AG04449 (cell line): ENCODE results near the gene TFAP2B.

Source experiments
- CTCF ChIA-PET: fragments of 350-600 bp; formaldehyde crosslinking; extraction: SDS; loops from one replicate; lab custom pipeline; 2021; ENCODE audit warnings: antibody characterized with exemption; lab: Yijun Ruan, JAX
- POLR2A ChIA-PET: fragments of 400-600, 350-600 bp; formaldehyde crosslinking; extraction: SDS; loops from one replicate; lab custom pipeline; 2020; ENCODE audit warnings: antibody characterized with exemption, inconsistent platforms; lab: Yijun Ruan, JAX
- DNase-seq: peaks from one replicate; pipeline ENCODE4 v3.0.0-alpha.2; 2010; ENCODE audit warnings: low read depth, low spot score
- H3K4me3 ChIP-seq: 2 replicates; pipeline ENCODE4 v1.5.1; 2011; ENCODE audit warnings: low read depth, mild to moderate bottlenecking, control low read depth, low read length
- TF ChIP-seq, protein P1 (sequence below): IDR thresholded peaks from one replicate; pipeline ENCODE4 v1.5.1; 2011; ENCODE audit warnings: mild to moderate bottlenecking, moderate library complexity, low read length, control low read depth, inconsistent platforms; ENCODE audit not compliant: insufficient read depth; ENCODE audit errors: missing control alignments

TFAP2B gene

DNA sequence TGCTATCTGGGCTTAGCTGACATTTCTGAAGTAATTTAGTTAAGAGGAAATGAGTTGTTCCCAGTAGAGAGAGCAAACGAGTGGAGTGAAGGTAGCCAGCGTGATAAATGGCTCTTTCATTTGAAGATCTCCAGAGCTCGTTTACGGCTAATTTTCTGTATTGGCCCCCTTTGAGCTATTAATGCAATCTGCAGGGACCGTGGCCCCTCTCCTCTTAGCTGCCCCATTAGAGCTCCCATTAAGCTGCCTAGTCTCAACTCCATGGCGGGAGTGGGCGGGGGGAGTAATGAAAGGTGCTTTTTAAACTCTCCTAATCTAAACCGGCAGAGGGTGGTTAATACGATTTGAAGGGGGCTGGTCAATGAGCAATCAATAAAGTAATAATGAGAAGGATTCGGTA, 12.5 kb downstream of the TFAP2B start:
- POLR2A ChIA-PET: no interaction called here
- no peak for DNase-seq
- no peak overlapping the region for H3K4me3 ChIP-seq
- TF ChIP-seq, protein P1, sequence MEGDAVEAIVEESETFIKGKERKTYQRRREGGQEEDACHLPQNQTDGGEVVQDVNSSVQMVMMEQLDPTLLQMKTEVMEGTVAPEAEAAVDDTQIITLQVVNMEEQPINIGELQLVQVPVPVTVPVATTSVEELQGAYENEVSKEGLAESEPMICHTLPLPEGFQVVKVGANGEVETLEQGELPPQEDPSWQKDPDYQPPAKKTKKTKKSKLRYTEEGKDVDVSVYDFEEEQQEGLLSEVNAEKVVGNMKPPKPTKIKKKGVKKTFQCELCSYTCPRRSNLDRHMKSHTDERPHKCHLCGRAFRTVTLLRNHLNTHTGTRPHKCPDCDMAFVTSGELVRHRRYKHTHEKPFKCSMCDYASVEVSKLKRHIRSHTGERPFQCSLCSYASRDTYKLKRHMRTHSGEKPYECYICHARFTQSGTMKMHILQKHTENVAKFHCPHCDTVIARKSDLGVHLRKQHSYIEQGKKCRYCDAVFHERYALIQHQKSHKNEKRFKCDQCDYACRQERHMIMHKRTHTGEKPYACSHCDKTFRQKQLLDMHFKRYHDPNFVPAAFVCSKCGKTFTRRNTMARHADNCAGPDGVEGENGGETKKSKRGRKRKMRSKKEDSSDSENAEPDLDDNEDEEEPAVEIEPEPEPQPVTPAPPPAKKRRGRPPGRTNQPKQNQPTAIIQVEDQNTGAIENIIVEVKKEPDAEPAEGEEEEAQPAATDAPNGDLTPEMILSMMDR: no peak
- CTCF ChIA-PET: no interaction called here

DNA sequence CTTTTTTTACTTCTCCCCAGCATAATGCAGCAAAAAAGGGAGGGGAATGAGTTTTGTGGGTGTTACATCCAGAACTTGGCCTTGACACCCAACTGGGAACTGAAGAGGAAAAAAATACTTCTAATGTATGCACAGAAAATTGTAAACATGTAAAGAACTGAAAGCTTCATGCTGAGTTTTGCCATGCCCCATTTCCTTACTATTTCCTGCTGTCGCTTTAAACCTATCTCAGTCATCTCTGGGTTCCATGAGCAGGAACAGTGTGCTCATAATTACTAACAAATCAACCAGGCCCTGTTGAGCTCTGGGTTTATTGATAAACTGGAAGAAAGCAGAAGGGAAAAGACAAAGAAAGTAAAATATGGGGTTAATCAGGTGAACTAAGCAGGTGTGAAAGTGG, 14.2 kb downstream of the TFAP2B start:
- CTCF ChIA-PET: no interaction called here

DNA sequence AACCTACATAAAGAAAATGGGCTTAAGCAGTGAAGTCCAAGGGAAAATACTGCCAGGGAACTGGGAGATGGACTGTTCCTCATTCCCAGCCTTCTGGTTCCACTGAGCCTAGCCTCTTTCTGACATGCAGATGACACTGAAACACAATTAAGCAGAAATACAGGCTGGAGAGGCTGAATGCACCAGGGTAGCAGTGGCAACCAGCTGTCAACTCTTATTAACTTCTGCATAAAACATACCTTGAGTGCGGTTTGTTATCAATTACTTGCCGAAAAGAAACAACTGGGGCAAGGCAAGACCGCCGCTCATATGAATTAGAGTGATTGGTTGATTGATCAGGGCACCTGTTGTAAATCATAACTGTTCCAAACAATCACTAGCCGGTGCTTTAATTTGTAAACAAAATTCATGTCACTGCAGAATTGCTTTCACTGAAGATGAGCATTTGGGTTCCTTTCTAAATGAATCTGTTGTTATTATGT, 16.3 kb downstream of the TFAP2B start:
- H3K4me3 ChIP-seq: no peak overlapping the region
- CTCF ChIA-PET: no interaction called here
- TF ChIP-seq, protein P1: no peak
- no peak for DNase-seq
- POLR2A ChIA-PET: no interaction called here

More for the DNA sequence above, 14.2 kb downstream of the TFAP2B start:
- TF ChIP-seq, protein P1: no peak
- POLR2A ChIA-PET: no interaction called here
- no peak overlapping the region for H3K4me3 ChIP-seq
- no peak for DNase-seq

DNA sequence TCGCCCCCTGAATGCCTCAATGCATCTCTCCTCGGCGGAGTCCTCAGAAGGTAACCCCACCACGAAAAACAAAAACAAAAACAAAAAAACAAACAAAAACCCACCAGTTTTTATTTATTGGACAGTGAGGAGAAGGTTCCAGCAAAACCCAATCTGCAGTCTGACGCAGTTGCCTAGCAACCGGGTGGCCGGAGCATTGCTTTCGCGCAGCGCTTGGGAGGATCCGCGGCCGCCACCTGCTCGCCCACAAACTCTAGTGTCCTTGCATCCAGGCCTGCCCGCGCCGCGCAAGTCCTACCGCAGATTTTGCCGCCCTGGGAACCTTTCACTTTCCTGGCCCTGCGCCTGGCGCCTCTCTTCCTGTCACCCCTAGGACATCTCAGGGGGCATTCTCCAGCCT, 17.6 kb downstream of the TFAP2B start:
- TF ChIP-seq, protein P1: no peak
- no peak for DNase-seq
- no peak overlapping the region for H3K4me3 ChIP-seq
- ChIA-PET POLR2A (no interaction called here), CTCF (no interaction called here)

DNA sequence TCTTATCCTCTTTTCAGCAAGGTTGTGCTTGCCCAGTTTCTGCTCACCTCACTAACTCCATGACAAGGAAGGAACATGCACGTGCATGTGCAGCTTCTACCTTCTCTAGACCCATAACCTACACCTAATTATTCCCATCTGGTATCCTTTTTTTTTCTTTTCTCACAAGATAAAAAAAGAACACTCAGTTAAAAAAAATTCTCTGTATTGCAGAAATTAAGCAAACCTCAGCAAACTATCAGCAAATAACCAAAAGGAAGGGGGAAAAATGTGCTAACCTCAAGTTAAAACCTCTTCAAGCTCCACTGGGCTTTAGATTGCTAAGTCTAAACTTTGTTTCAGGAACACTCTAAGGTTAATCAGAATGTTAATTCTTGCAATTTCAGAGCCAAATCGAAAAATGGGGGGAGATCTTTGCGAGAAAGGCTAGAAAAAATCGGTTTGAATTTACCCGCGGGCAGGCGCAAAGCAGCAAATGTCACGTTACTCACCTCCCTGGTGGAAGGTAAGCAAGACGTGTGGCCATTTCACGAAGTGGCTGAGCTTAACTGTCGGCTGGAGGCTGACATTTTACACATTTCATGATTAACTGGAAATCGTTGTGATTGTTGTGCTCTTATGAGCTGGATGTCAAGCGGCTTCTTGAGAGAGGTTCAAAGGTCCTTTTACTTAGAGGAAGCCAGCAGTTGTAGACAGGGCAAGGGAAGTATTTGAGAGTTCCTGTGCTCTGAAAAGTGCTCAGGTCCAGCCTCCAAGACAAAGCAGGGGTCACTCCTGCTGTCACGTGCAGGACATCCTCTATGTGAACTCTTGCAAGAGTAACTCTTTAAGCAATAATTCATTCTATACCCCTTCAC, 19.1 kb downstream of the TFAP2B start:
- no peak overlapping the region for H3K4me3 ChIP-seq
- TF ChIP-seq, protein P1: no peak

DNA sequence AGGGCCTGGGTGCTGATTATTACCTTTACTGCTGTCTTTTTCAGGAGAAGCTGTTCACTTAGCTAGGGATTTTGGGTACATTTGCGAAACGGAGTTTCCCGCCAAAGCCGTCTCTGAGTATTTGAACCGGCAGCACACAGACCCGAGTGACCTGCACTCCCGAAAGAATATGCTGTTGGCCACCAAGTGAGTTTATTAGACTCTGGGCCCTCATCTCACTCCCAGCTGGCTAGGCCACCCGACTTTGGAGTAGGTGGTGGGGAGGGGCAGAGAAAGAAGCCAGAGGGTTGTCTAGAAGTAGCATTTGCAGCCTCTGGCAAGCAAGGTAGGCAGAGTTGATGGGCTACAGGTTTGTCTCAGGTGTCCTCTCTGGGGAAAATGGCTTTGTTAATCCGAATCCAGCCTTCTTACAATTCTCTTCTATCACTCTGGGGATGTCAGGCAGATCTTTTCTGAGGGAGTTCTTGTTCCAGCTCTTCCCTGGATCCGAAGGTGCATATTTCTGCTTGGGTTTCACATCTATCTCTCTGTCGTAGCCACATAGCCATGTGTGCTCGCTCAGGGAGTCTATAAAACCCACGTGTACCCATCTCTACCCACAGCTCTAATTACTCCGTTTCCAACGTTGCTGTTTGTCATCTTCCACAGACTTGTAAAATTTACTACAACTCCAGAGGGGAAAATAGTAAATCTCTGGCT, 21.6 kb downstream of the TFAP2B start:
- TF ChIP-seq, protein P1: no peak
- ChIA-PET POLR2A (no interaction called here), CTCF (no interaction called here)
- DNase-seq: no peak
- H3K4me3 ChIP-seq: no peak overlapping the region

More for the DNA sequence above, 19.1 kb downstream of the TFAP2B start:
- ChIA-PET CTCF (no interaction called here), POLR2A (no interaction called here)
- DNase-seq: no peak
